Brain microvascular endothelial cell (primary cell): Measurements from ENCODE around the gene CCR9.

ENCODE experiments used
- DNase-seq: peaks from one replicate; pipeline ENCODE4 v3.0.0-alpha.2; 2020
- H3K27ac ChIP-seq: fragments of 250-450 bp; sonication (Bioruptor Pico); 2 replicates; pipeline ENCODE4 v1.5.1; 2020; ENCODE audit warnings: mild to moderate bottlenecking, moderate library complexity
- H3K27me3 ChIP-seq: fragments of 250-450 bp; sonication (Bioruptor Pico); replicated peaks from 2 replicates; pipeline ENCODE4 v1.5.1; 2020; ENCODE audit warnings: mild to moderate bottlenecking
- H3K36me3 ChIP-seq: fragments of 250-450 bp; sonication (Bioruptor Pico); replicated peaks from 2 replicates; pipeline ENCODE4 v1.5.1; 2020; ENCODE audit warnings: mild to moderate bottlenecking
- H3K4me3 ChIP-seq: 2 replicates; pipeline ENCODE4 v1.5.1; 2011; ENCODE audit warnings: low read depth, mild to moderate bottlenecking, control low read depth, low read length, moderate library complexity
- in situ Hi-C: cut with HindIII; loops from 2 replicates; pipeline ENCODE4 v1.10.0; 2017; ENCODE audit warnings: low sequenced_read_pairs, low pct_ligation_motif_present
- TF ChIP-seq, protein P1 (sequence below): IDR thresholded peaks from 2 replicates; pipeline ENCODE4 v1.5.1; 2011; ENCODE audit warnings: low read depth, mild to moderate bottlenecking, moderate library complexity, low read length, control low read depth, inconsistent platforms; ENCODE audit errors: missing control alignments

CCR9 gene

DNA sequence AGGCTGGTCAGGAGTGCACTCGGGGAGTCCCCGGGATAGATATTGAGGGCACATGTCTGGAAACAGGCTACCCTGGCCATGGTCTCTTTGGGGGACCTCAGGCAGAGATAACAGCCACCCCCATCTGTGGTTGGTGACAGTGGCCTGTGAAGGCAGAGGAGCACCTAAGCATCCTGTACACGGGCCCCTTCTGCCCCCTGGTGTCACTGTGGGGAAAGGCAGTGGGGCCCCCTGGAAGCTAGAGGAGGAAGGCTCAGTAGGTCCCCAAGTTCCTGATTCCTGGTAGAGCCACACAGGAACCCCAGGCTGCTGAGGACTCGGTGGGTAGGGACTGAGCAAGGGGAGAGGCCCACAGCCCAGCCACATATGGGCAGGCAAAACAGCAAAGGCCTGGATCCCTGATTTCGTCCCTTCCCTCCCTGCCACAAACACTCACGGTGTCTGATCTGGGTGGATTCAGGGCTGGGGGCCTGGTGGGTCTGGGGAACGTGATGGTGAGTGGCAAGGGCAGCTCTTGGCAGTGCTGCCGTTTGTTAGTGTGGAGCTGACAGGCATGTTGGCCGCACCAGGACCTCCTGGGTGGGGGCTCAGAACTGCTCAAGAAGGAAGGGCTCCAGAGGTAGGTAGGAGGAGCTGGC lies 42.8 kb downstream of the CCR9 start:
- Histone ChIP-seq H3K27ac (no peak overlapping the region), H3K36me3 (peaks cover 13% of the 10 kb centered on the region), H3K27me3 (no peaks in the 10 kb centered on the region), H3K4me3 (no peak overlapping the region)
- TF ChIP-seq, protein P1, sequence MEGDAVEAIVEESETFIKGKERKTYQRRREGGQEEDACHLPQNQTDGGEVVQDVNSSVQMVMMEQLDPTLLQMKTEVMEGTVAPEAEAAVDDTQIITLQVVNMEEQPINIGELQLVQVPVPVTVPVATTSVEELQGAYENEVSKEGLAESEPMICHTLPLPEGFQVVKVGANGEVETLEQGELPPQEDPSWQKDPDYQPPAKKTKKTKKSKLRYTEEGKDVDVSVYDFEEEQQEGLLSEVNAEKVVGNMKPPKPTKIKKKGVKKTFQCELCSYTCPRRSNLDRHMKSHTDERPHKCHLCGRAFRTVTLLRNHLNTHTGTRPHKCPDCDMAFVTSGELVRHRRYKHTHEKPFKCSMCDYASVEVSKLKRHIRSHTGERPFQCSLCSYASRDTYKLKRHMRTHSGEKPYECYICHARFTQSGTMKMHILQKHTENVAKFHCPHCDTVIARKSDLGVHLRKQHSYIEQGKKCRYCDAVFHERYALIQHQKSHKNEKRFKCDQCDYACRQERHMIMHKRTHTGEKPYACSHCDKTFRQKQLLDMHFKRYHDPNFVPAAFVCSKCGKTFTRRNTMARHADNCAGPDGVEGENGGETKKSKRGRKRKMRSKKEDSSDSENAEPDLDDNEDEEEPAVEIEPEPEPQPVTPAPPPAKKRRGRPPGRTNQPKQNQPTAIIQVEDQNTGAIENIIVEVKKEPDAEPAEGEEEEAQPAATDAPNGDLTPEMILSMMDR, result peak; percentile 93
- DNase-seq, result no peak
- in situ Hi-C loops, result no loop called here

DNA sequence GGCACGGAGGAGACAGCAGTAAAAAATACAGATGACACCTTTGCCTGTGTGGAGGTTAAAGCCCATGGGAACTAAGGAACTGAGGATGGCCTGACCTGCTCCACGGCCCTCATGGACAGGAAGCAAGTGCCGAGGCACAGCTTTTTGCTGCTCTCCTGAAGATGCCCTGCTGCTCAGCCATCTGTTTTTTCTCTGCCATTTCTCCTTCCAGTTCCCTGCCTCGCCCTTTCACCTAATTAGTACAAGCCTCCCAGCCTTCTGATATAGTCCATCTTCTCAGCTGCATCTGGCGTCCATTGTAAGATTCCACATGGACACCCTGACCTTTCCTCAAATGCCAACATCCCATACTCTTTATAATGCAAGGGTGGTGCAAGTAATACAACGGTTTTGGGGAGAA lies 45.2 kb downstream of the CCR9 start:
- in situ Hi-C loops, result no loop called here

GRCh38 chr3:45932112-45932511 lies 45.8 kb downstream of the CCR9 start:
- peaks cover 13% of the 10 kb centered on the region for H3K36me3 ChIP-seq
- no peak overlapping the region for H3K27ac ChIP-seq
- no peaks in the 10 kb centered on the region for H3K27me3 ChIP-seq
- TF ChIP-seq, protein P1, result no peak
- DNase-seq, result no peak
- in situ Hi-C loops, result no loop called here
- H3K4me3 ChIP-seq, result no peak overlapping the region

More for the DNA sequence above, 45.2 kb downstream of the CCR9 start:
- no peak for DNase-seq
- Histone ChIP-seq H3K36me3 (peaks cover 13% of the 10 kb centered on the region), H3K27ac (no peak overlapping the region), H3K27me3 (no peaks in the 10 kb centered on the region), H3K4me3 (no peak overlapping the region)
- TF ChIP-seq, protein P1, result no peak

DNA sequence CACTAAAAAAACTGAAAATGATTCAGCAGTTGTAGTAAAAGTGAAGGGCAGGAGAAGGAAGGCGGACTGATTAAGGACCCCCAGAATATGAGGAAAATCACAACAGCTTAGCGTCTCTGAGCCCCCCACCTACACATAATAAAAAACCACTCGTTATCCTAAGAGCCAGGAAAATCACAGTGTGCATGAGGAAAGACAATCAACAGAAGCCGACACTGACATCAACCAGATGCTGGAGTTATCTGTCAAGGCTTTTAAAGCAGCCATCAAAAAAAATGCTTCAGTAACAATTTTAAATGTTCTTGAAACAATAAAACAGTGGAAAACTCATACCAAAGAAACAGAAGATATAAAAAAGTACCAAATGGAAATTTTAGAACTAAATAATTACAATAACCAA lies 47.2 kb downstream of the CCR9 start:
- no peak for DNase-seq
- TF ChIP-seq, protein P1, result no peak
- no peaks in the 10 kb centered on the region for H3K27me3 ChIP-seq
- H3K36me3 ChIP-seq, result peaks cover 13% of the 10 kb centered on the region
- no peak overlapping the region for H3K4me3 ChIP-seq
- in situ Hi-C loops, result no loop called here
- no peak overlapping the region for H3K27ac ChIP-seq

DNA sequence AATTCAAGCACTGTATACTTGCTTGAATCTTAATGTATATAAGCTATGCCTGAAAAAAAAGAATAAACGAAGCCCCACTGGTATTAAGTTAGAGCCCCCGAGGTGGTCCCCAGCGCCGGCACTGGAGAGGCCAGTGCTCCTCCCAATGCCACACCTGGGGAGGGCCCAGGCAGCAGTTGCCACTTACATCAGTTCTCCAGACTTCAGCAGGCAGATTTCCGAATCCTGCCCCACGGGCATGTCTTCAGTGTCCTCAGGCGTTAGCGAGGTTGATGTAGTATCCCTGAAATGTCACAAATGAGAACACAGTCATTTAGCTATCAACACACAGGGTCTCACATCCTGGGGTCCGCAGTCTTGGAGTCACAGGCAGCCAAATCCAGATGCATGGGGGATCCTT lies 49.9 kb downstream of the CCR9 start:
- TF ChIP-seq, protein P1, result no peak
- in situ Hi-C loops, result no loop called here
- Histone ChIP-seq H3K27ac (no peak overlapping the region), H3K27me3 (no peaks in the 10 kb centered on the region), H3K36me3 (peaks cover 6% of the 10 kb centered on the region), H3K4me3 (no peak overlapping the region)
- DNase-seq, result no peak
